Measurements from ENCODE around the gene SELENOF.
"Not testable (repeated sequence)": the region's sequence is repeated elsewhere in the genome, so short reads cannot be mapped to it uniquely, and the experiment has no call there.

Gene SELENOF

DNA sequence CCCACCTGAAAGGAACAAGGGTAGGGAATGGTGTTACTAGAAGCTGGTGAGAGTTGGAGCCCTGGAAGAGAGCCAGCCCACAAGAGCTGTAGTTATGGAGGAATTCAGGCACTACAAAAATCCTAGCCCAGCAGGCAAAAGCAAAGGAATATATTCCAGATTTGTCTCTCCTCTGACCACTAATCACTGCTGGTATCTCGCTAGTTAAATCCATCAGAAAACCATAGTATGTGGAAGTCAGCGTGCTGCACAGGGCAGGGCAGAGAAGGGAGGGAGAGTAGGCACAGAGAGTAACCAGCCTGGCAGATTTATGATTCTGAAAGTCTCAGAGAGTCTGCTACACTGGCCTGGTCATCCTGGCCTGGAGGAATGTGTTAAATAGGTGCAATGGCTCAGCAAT, 88.6 kb downstream of the SELENOF start:
- TF ChIP-seq FOXP2 (optimal IDR thresholded peaks at IDR 0.05; ENCODE audit: control extremely low read depth, extremely low read length, insufficient read depth) (no peak), POLR2AphosphoS5 (IDR thresholded peaks at IDR 0.05; ENCODE audit: borderline replicate concordance, low read depth, low read length) (no peak), EZH2 (IDR thresholded peaks at IDR 0.05) (no peak)
- H3K27ac ChIP-seq = no peak overlapping the region
- no peaks in the 10 kb centered on the region for H3K36me3 ChIP-seq (ENCODE audit: insufficient read depth, low read length)
- no peak for DNase-seq (ENCODE audit: low read depth, low spot score)
- H3K9me3 ChIP-seq (ENCODE audit: low read depth, low read length) = no peaks in the 10 kb centered on the region
- no peak overlapping the region for H3K4me3 ChIP-seq
- no peak overlapping the region for H3K9ac ChIP-seq (ENCODE audit: insufficient read length)

GRCh38 chr1:86823821-86824500, 90.0 kb downstream of the SELENOF start:
- no peak for TF ChIP-seq POLR2AphosphoS5 (IDR thresholded peaks at IDR 0.05; ENCODE audit: borderline replicate concordance, low read depth, low read length)
- TF ChIP-seq FOXP2 (optimal IDR thresholded peaks at IDR 0.05; ENCODE audit: control extremely low read depth, extremely low read length, insufficient read depth) = no peak
- TF ChIP-seq EZH2 (IDR thresholded peaks at IDR 0.05) = no peak
- no peak overlapping the region for H3K9ac ChIP-seq (ENCODE audit: insufficient read length)

DNA sequence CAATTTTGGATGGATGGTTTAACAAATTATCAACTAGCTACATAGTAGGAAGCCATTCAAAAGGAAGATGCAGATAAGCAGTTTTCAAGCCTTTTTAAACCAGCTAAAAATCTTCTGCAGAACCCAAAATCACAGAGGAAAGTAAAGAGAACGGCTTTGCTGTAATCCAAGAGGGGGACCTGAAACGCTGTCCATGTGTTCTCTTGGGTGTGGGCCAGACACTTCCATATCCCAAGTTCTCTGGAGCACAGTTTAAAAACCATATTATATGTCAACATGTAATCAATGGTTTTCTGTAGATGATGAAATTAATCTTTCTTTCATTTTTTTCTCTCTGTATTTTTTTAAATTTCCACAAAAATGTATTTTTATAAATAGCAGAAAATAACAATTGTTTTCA, 90.5 kb downstream of the SELENOF start:
- Histone ChIP-seq H3K9ac (ENCODE audit: insufficient read length) (no peak overlapping the region), H3K27ac (no peak overlapping the region), H3K36me3 (ENCODE audit: insufficient read depth, low read length) (no peaks in the 10 kb centered on the region), H3K9me3 (ENCODE audit: low read depth, low read length) (no peaks in the 10 kb centered on the region), H3K4me3 (no peak overlapping the region)
- DNase-seq (ENCODE audit: low read depth, low spot score) = no peak
- TF ChIP-seq EZH2 (IDR thresholded peaks at IDR 0.05) (no peak), FOXP2 (optimal IDR thresholded peaks at IDR 0.05; ENCODE audit: control extremely low read depth, extremely low read length, insufficient read depth) (no peak), POLR2AphosphoS5 (IDR thresholded peaks at IDR 0.05; ENCODE audit: borderline replicate concordance, low read depth, low read length) (no peak)

More at GRCh38 chr1:86823821-86824500, 90.0 kb downstream of the SELENOF start:
- Histone ChIP-seq H3K36me3 (ENCODE audit: insufficient read depth, low read length) (no peaks in the 10 kb centered on the region), H3K27ac (no peak overlapping the region), H3K4me3 (no peak overlapping the region), H3K9me3 (ENCODE audit: low read depth, low read length) (no peaks in the 10 kb centered on the region)
- DNase-seq (ENCODE audit: low read depth, low spot score) = no peak

GRCh38 chr1:86822459-86822858, 91.5 kb downstream of the SELENOF start:
- H3K9ac ChIP-seq (ENCODE audit: insufficient read length) = no peak overlapping the region
- no peaks in the 10 kb centered on the region for H3K9me3 ChIP-seq (ENCODE audit: low read depth, low read length)
- H3K4me3 ChIP-seq = no peak overlapping the region
- no peak overlapping the region for H3K27ac ChIP-seq
- no peak for DNase-seq (ENCODE audit: low read depth, low spot score)
- TF ChIP-seq FOXP2 (optimal IDR thresholded peaks at IDR 0.05; ENCODE audit: control extremely low read depth, extremely low read length, insufficient read depth) = no peak
- no peak for TF ChIP-seq POLR2AphosphoS5 (IDR thresholded peaks at IDR 0.05; ENCODE audit: borderline replicate concordance, low read depth, low read length)
- TF ChIP-seq EZH2 (IDR thresholded peaks at IDR 0.05) = no peak
- no peaks in the 10 kb centered on the region for H3K36me3 ChIP-seq (ENCODE audit: insufficient read depth, low read length)

DNA sequence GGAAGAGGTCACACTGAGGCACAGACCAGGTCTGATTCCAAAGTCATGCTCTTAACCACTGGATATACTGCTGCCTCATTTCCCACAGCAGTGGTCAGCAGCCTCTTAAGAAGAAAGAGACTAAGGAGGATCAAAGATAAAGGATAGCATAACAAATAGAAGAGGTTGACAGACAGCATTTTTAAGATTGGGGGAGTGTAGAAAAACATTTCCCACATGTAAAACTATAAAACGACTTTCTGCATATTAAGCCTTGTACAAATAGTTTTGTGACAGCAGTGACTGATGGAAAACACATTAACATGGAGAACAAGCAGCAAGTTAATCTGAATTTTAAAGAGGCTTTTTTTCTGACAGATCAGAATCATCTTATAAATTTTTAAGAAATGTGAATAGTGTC, 92.0 kb downstream of the SELENOF start:
- Histone ChIP-seq H3K27ac (no peak overlapping the region), H3K4me3 (no peak overlapping the region), H3K36me3 (ENCODE audit: insufficient read depth, low read length) (no peaks in the 10 kb centered on the region), H3K9me3 (ENCODE audit: low read depth, low read length) (no peaks in the 10 kb centered on the region), H3K9ac (ENCODE audit: insufficient read length) (no peak overlapping the region)
- no peak for DNase-seq (ENCODE audit: low read depth, low spot score)
- no peak for TF ChIP-seq EZH2 (IDR thresholded peaks at IDR 0.05)
- TF ChIP-seq POLR2AphosphoS5 (IDR thresholded peaks at IDR 0.05; ENCODE audit: borderline replicate concordance, low read depth, low read length) = no peak
- no peak for TF ChIP-seq FOXP2 (optimal IDR thresholded peaks at IDR 0.05; ENCODE audit: control extremely low read depth, extremely low read length, insufficient read depth)

GRCh38 chr1:86819970-86820369, 94.0 kb downstream of the SELENOF start:
- H3K9ac ChIP-seq (ENCODE audit: insufficient read length); H3K4me3 ChIP-seq; H3K36me3 ChIP-seq (ENCODE audit: insufficient read depth, low read length); DNase-seq (ENCODE audit: low read depth, low spot score); H3K27ac ChIP-seq; H3K9me3 ChIP-seq (ENCODE audit: low read depth, low read length): not testable (repeated sequence)

DNA sequence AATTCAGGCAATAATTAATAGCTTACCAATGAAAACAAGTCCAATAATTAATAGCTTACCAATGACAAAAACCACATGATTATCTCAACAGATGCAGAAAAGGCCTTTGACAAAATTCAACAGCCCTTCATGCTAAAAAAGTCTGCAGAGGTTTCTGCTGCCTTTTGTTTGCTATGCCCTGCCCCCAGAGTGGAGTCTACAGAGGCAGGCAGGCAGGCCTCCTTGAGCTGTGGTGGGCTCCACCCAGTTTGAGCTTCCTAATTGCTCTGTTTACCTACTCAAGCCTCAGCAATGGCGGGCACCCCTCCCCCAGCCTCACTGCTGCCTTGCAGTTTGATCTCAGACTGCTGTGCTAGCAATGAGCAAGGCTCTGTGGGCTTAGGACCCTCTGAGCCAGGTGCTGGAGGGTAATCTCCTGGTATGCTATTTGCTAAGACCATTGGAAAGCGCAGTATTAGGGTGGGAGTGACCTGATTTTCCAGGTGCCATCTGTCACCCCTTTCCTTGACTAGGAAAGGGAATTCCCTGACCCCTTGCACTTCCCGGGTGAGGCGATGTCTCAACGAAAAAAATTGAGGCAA, 96.6 kb downstream of the SELENOF start:
- H3K9ac ChIP-seq (ENCODE audit: insufficient read length); H3K4me3 ChIP-seq; H3K9me3 ChIP-seq (ENCODE audit: low read depth, low read length); H3K36me3 ChIP-seq (ENCODE audit: insufficient read depth, low read length); H3K27ac ChIP-seq; DNase-seq (ENCODE audit: low read depth, low spot score): not testable (repeated sequence)

GRCh38 chr1:86814118-86814517, 99.8 kb downstream of the SELENOF start:
- not testable (repeated sequence) for H3K9me3 ChIP-seq (ENCODE audit: low read depth, low read length); H3K4me3 ChIP-seq; H3K36me3 ChIP-seq (ENCODE audit: insufficient read depth, low read length); H3K9ac ChIP-seq (ENCODE audit: insufficient read length); H3K27ac ChIP-seq; DNase-seq (ENCODE audit: low read depth, low spot score)
